ENCODE measurements around the gene PRKCH.
A peak's percentile ranks its signal among the peaks of the same experiment; 100 is the strongest.

The PRKCH gene

DNA sequence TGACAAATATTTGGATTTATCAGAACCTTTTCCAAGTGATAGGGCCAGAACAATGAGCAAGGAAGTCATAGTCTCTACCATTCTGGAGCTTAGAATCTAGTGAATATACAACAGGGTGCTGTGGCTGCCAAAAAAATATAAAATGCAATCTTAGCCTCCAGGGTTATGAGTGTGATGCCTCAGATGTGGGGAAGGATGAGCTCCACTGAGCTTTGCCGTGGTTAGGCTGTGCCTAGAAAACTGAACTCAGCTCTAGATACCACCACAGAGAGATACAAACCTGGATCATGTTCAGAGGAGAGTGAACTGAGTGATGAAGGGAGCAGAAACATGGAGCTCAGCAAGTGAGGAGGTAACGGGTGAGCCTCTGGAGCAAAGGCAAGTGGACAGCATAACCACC, 235.9 kb downstream of the PRKCH start:
- no peak for DNase-seq

GRCh38 chr14:61557854-61558253, 236.5 kb downstream of the PRKCH start:
- DNase-seq: no peak

GRCh38 chr14:61558271-61558670, 236.9 kb downstream of the PRKCH start:
- no peak for DNase-seq

DNA sequence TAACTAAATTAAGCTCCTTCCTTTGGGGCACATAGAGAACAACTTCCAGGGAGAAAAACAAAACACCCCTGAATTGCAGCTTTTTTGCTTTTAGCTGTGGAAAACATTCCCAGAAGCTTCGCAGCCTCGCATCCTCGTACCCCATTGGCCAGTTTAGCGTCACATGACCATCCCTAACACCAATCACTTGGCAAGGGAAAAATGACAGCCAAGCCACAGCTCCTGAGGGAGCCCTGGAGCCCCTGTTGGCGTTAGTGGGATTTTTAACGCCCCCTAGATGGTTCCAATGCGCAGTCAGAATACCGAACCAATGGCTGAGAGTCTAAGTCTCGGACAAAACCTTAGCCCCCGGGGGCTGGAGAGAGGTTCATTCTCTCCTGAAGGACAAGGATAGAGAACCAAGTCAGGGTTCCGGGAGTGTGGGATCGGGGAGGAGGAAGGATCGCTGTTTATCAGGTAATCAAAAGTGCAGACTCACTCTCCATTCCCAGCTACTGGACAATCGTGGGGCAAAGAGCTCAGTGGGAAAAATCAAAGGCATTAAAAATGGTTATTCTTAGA, 238.3 kb downstream of the PRKCH start:
- DNase-seq: no peak

DNA sequence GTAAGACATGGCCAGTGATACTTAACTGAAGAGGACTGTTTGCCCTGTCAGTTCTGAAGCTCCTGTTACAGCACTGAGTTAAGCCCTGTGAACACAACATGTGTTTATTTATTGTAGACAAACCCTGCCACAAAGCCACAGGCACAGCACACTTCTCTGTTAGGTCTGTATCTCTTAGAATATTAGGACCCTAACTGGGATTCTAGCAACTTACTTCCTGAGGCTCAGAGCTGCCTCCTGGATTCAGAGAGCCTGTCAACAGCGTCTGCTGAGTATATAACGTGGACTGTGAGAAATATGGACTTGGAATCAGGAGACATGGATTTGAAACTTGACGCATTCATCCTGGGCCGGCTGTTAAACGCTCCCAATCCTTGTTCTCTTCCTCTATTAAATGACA, 238.9 kb downstream of the PRKCH start:
- no peak for DNase-seq

DNA sequence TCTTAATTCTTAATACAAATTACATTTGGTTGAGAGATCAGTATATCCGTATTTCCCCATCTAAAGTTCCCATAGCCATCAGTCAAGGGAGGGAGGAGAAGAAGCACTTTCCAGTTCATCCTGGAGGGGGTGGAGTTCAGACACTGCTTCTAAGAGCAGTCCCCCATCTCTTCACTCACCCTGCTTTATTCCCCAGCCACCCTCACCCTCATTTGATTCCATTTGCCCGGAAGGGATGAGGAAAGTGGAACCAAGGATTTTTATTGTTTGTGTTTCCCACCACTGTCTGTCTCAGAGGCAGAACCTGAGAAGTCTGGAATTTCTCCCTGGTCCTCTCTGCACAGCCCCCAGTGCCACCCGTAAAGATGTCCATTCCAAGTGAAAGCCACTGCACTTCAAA, 239.7 kb downstream of the PRKCH start:
- no peak for DNase-seq

DNA sequence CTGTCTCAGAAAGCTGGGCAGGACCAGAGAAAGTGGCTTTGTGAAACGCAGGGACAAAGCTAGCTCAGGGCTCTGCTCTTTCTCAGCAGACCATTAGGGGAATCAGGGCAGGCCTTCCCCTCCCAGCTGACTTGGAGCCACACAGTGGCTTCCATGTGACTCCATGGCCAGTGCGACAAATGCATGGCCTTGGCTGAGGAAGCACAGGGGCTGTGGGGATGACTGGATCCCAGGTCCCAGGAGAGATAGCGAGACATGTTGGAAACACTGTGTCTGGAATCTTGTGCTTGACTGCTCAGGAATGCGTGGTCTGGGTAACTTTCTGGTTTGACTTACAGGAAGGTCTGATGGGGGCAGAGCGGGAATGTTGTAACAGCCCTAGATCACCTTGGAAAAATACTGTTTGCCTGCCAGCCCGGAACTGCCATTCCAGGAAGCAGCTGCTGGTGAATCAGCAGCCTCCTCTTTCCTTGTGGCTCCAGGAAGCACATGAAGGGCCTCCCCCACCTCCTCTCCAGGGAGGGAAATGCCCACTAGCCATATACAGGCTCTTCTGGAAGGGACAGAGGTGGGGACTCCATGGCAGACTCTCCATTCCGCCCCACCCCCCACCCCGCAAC, 240.4 kb downstream of the PRKCH start:
- DNase-seq: peak in 1 of 2 donors; percentile 42

DNA sequence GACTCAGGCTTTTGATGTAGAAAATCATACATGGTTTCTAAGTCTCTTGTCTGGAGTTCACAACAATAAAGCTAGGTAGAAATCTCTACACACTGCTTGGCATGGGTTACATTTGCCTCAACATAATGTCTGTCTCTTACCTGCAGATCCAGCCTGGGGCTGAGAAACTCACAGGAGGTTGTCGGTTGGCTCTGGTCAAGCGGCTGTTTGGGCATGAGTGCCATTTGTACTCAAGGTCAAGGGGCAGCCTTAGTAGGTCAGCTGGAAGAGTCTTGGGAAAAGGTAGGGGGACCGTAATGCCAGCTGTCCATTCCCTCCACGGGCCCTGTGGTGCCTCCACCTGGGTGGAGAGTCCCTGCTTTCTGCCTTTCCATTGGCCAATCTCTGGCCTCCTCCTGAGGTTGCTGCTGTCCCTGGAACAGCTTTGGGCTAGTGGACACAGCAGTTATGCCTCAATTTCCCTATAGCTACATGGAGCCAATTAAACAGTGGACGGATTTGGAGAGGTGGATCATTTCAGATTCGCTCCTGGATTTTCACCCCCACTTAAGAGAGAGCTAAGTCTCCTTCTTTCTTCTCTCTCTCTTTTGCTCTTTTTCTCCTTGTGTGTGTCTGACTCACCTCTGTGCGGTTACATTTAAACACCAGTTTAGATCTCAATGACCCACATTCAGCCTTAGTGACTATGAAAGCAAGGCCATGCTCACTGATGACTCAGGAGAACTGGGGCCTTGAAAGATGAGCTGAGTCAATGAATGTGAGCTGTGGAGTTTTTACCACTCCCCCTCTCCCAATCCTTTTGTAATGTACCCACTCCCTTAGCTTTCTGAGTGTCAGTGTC, 241.2 kb downstream of the PRKCH start:
- DNase-seq: peak in 1 of 2 donors; percentile 86

DNA sequence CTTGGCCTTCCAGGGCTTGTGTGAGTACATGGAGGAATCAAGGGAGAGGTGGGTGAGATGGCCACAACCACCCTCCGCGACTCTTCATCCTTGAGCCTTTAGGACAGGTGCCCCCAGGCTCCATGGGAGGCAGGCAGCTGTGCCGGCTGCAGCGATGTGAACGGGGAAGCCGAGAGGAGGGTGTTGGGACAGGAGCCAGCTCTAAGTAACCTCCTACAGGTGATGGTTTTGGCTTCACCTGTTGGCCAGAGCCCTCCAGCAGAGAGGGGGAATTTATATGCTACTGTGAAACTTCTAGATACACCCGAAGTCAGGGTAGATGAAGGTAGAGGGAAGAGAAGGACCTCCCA, 241.8 kb downstream of the PRKCH start:
- no peak for DNase-seq

DNA sequence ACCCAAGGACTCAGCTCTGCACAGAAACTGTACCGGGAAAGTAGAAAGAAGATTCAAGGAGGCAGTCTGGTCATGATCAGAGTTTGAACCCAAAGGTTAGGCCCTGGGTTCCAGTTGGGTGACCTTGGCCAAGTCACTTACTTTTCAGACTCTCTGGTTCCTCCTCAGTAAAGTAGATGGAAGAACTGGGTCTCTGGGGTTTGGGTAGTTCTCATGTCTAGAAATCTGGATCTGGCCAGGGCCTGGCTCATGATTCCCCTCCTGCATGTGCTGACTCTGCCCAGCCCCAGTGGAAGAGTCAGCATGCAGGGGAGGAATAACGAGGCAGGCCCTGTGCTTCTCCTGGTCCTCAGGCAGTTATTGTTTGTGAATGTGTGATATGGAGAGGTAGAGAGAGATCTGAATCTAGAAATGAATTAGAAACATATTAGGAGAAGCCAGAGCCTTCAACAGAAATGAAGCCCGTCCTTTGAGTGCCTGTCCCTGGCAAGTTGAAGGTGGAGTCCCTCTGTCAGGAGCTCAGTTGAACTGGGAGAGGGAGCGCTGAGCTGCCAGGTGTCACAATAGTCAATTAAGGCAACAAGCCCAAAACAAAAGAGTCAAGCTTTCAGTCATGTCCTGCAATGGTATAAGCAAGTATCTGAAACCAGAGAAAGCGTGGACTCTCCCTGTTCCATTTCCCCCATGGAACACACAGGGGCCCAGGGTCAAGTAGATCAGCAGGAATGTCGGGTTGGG, 242.7 kb downstream of the PRKCH start:
- no peak for DNase-seq

GRCh38 chr14:61564618-61565091, 243.3 kb downstream of the PRKCH start:
- peak in 1 of 2 donors; percentile 30 for DNase-seq

DNA sequence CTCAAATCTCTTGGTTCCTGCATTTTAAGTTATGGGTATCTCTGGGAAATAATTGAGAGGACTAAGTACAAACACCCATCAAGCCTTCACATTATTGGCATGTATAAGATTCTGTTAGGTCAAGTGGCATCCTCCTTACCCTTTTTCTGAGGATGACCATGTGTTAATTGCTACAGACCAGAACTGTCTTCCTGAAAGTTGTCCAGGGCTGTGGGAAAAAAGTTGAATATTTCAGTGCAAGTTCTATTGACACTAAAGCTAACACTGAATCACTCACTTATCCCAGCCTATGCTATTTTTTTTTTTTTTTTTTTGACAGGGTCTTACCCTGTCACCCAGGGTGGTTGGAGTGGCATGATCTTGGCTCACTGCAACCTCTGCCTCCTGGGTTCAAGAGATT, 243.8 kb downstream of the PRKCH start:
- no peak for DNase-seq

- no peak for DNase-seq
Measured at GRCh38 chr14:61565836-61566536, 244.6 kb downstream of the PRKCH start.

DNA sequence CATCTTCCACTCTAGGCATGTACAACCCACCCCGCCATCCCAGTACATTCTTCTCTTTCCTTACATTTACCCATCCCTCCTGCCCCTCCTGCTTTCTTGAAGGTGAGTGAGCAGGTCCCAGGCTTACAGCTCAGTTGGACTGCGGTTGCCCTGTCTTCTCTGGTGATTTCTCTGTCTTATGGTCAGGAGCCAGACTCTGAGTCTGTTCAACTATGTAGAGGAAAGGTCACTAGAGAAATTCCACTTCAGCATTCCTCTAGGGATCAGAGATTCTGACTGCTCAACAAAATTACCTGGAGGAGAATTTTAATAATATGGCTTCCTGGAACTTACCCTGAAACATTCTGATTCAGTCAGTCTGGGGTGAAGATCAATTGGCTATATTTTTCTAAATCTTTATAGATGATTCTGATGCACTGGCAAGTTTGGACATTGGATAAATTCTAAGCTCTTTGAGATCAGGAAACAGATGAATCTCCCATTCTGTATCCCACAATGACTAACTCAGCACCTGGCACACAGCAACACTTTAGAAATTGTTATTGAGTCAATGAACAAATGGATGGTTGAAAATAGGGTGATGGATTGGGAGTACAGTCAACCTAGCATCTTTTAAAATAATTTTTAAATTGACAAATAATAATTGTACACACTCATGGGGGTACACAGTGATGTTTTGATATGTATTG, 245.3 kb downstream of the PRKCH start:
- no peak for DNase-seq

DNA sequence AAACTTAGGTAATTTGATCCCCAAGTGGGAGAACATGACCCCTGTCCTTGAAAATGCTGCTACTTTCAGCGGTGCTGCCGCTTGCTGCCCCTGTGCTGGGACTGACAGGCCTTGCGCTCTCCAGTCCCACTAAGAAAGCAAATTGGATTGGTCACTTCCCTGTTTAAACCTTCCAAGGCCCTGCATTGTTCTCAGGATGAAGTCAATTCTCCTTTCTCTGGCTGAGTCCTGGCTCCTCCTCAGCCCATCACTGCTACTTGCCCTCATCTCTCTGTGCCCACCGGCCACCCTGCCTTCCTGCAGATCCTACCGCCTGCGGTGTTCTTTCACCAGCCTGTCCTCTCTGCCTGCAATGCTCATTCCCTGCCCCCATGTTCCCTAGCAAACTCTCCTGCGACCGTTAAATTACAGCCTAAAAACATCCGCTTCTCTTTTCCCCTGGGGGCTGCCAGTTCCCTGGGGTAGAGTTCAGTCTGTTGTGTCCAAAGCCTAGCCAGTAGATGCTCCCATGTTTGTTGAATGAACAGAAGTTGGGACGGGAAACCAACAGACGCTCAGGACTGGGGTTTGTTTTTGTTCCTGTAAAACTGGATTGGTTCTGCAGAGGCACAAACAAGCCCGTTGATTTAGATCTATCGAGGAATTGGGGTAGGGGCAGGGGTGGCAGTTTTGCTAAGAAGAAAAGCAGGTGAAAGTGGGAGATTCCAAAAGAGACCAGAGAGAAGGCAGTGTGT, 246.6 kb downstream of the PRKCH start:
- DNase-seq: peak in 1 of 2 donors; percentile 65

GRCh38 chr14:61568572-61569011, 247.2 kb downstream of the PRKCH start:
- DNase-seq: peak in 1 of 2 donors; percentile 15

- DNase-seq: no peak
Measured at GRCh38 chr14:61569308-61569707, 247.9 kb downstream of the PRKCH start.

DNA sequence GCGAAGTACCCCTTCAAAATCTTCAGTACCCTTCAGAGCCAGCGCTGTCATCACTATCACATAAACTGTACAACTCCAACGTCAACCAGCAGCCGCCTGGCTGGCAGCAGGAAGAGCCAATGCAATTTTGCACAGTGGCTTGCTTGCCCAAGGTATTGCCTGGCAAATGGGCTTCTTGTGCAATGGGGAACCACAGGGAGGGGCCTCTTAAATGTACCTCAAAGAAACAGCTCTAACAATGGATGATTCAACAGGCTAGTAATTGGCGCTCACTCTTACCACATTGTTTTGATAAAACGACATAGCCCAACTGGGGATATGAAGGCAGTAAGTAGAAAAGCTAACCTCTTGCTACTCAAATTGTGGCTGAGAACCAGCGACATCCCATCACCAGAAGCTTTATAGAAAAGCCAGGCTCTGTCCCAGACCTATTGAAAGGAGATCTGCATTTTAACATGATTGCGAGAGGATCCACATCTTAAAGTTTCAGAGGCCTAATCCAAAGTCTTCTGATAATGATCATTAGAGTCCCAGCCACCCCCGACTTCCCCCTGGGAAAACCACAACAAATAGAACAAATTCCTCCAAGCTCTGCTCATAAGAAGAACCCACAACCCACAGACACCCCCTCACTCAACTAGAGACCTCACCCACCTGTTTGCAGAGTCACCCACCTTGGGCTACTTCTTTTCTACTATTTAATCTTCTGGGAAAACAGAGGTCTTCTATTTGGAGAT, 248.6 kb downstream of the PRKCH start:
- peak; percentile 43 to 49 for DNase-seq

- no peak for DNase-seq
Measured at GRCh38 chr14:61570549-61571290, 249.3 kb downstream of the PRKCH start.

DNA sequence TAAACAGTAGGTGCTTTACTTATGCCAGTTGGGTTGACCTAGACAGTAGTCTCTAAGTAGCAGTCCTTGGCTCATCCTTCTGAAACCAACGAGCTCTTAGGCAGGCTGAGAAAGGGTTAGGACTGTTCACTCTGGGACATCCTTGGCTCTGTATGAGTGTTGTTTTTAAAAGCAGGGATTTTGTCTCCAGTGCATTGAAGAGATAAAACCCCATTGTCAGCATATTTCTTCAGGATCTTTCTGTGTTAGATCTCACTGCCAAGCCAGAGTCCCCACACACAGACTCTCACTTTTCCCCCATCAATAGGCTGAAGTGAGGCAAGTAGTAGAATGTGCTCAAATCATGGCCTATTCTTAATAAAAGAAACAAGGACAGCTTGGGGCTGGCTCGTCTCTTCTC, 250.5 kb downstream of the PRKCH start:
- no peak for DNase-seq

Data from bone marrow (tissue), 2 donors.